ENCODE measurements around the gene HSPB8. TPM values are rescaled to one million over a fixed set of nuclear protein-coding genes. Genes with fewer than 3 reads are reported as not detected.

HSPB8 gene
- total and polyA plus RNA-seq, 7 donors, result 398 to 1,629 (median 940) TPM

GRCh38 chr12:119136811-119137410 is 41.8 kb upstream of the HSPB8 start:
- no peak overlapping the region for H3K4me3 ChIP-seq
- H3K36me3 ChIP-seq (ENCODE audit: insufficient read depth in 1 of 2, low read depth in 1 of 2), result no peaks in the 10 kb centered on the region

GRCh38 chr12:119139448-119139847 is 39.3 kb upstream of the HSPB8 start:
- Histone ChIP-seq H3K4me1 (peaks cover 4% of the 10 kb centered on the region), H3K27ac (peak overlapping the region; percentile 54), H3K36me3 (ENCODE audit: insufficient read depth in 1 of 2, low read depth in 1 of 2) (no peaks in the 10 kb centered on the region), H3K27me3 (ENCODE audit: insufficient read depth in 3 of 3, low read length in 2 of 3) (no peaks in the 10 kb centered on the region), H3K4me3 (no peak overlapping the region), H3K9me3 (no peaks in the 10 kb centered on the region)
- no peak for DNase-seq
- TF ChIP-seq CTCF (IDR thresholded peaks at IDR 0.05), result no peak
- WGBS, 3 donors, result 34 to 71% (median 37%) methylated on average over 2 of the region's 2 CpGs
- intact Hi-C loops (cut with DNase I), result no loop called here
- ATAC-seq, result peak; percentile 86 to 97 (median 95)

More at GRCh38 chr12:119136811-119137410, 41.8 kb upstream of the HSPB8 start:
- TF ChIP-seq CTCF (IDR thresholded peaks at IDR 0.05), result no peak
- Histone ChIP-seq H3K27ac (no peak overlapping the region), H3K27me3 (ENCODE audit: insufficient read depth in 3 of 3, low read length in 2 of 3) (no peaks in the 10 kb centered on the region), H3K9me3 (no peaks in the 10 kb centered on the region), H3K4me1 (peaks cover 4% of the 10 kb centered on the region)
- 75 to 78% (median 78%) methylated on average over 4 of the region's 4 CpGs for WGBS, 3 donors
- intact Hi-C loops (cut with DNase I), result no loop called here
- no peak for ATAC-seq
- no peak for DNase-seq

DNA sequence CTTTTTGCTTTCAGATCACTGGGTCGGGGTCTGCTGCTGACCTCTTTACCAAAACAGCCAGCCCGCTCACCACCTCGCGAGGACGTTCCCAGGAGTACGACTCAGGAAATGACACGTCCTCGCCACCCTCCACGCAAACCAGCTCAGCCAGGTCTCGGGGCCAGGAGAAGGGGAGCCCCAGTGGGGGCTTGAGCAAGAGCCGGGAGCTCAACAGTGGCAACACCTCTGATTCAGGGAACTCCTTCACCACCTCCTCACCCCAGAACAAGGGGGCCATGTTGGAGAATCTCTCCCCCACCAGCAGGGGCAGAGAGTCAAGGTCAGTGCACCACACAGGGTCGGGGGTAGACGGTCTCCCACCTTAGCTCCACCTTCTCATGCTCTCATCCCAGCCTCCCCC is 33.4 kb upstream of the HSPB8 start:
- H3K27ac ChIP-seq, result no peak overlapping the region
- H3K4me3 ChIP-seq, result no peak overlapping the region
- intact Hi-C loops (cut with DNase I), result no loop called here
- H3K36me3 ChIP-seq (ENCODE audit: insufficient read depth in 1 of 2, low read depth in 1 of 2), result no peaks in the 10 kb centered on the region
- no peak for TF ChIP-seq CTCF (IDR thresholded peaks at IDR 0.05)
- DNase-seq, result no peak
- no peak for ATAC-seq
- peaks cover 10% of the 10 kb centered on the region for H3K4me1 ChIP-seq
- H3K9me3 ChIP-seq, result no peaks in the 10 kb centered on the region
- no peaks in the 10 kb centered on the region for H3K27me3 ChIP-seq (ENCODE audit: insufficient read depth in 3 of 3, low read length in 2 of 3)
- 65 to 73% (median 69%) methylated on average over 13 of the region's 13 CpGs for WGBS, 3 donors

- H3K27ac ChIP-seq, result no peak overlapping the region
- H3K4me3 ChIP-seq, result no peak overlapping the region
- H3K27me3 ChIP-seq (ENCODE audit: insufficient read depth in 3 of 3, low read length in 2 of 3), result no peaks in the 10 kb centered on the region
- intact Hi-C loops (cut with DNase I), result no loop called here
- WGBS, 3 donors, result 36 to 67% (median 59%) methylated on average over 2 of the region's 2 CpGs
- H3K9me3 ChIP-seq, result peaks cover 6% of the 10 kb centered on the region
- TF ChIP-seq CTCF (IDR thresholded peaks at IDR 0.05), result no peak
- H3K4me1 ChIP-seq, result peaks cover 10% of the 10 kb centered on the region
- ATAC-seq (peak in 3 of 4 donors; percentile 30 to 82 (median 82)), DNase-seq (no peak)
- H3K36me3 ChIP-seq (ENCODE audit: insufficient read depth in 1 of 2, low read depth in 1 of 2), result no peaks in the 10 kb centered on the region
Measured at GRCh38 chr12:119147847-119148448, 30.8 kb upstream of the HSPB8 start.
